Measurements from ENCODE around the gene TMCC1.
"Not testable (repeated sequence)": the region's sequence is repeated elsewhere in the genome, so short reads cannot be mapped to it uniquely, and the experiment has no call there.

TMCC1 gene

DNA sequence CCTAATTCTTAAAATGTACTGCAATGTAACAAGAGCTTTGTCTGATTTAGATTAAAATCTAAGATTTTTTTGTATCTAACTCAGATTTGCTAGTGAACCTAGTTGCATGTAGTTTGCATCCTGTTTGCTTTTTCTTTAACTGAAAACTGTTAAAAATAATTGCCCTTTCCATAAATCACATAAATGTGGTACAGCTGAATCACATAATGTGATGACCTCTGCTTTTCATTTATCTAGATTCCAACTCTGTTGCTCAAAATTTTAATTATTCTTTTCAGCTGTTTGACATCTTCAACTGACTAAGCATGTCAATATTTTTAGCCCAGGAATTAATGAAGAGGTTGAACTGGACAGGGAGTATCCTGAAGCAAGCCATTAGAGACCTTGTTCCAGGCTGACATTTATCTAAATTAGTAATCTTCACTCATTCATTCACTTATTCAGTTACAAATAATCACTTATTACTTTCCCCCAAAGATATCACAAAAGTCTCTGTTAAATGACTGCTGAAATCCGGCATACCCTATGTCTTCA lies 185.1 kb downstream of the TMCC1 start:
- no peak overlapping the region for H3K9ac ChIP-seq (ENCODE audit: low read depth, low read length)
- no peaks in the 10 kb centered on the region for H3K27me3 ChIP-seq (ENCODE audit: control insufficient read depth, insufficient read depth, low read length)
- H3K4me1 ChIP-seq (ENCODE audit: control insufficient read depth, insufficient read depth, low read length), result no peaks in the 10 kb centered on the region
- no peak overlapping the region for H3K4me3 ChIP-seq (ENCODE audit: low read depth, low read length)
- no peaks in the 10 kb centered on the region for H3K9me3 ChIP-seq (ENCODE audit: control insufficient read depth, insufficient read depth, low read length)
- no peaks in the 10 kb centered on the region for H3K36me3 ChIP-seq (ENCODE audit: control insufficient read depth, insufficient read depth, low read length)

DNA sequence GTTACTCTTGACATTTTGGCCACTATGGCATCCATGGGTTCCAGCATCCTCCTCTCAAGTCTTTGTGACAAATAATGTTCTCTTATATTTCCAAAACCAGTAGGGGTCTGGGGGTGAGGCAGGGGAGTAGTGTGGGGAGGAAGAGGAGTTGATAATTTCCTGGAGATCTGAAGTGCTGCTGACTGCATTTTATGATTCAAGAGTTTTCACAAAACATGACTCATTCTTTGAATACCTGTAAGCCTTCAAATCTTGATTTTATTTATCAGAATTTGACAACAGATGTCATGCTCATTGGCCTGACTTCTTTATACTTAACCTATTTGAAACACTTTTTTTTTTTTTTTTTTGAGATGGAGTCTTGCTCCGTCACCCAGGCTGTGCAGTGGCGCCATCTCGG lies 188.2 kb downstream of the TMCC1 start:
- Histone ChIP-seq H3K9me3 (ENCODE audit: control insufficient read depth, insufficient read depth, low read length) (no peaks in the 10 kb centered on the region), H3K4me1 (ENCODE audit: control insufficient read depth, insufficient read depth, low read length) (peaks cover 11% of the 10 kb centered on the region), H3K4me3 (ENCODE audit: low read depth, low read length) (no peak overlapping the region), H3K9ac (ENCODE audit: low read depth, low read length) (no peak overlapping the region), H3K27me3 (ENCODE audit: control insufficient read depth, insufficient read depth, low read length) (no peaks in the 10 kb centered on the region), H3K36me3 (ENCODE audit: control insufficient read depth, insufficient read depth, low read length) (no peaks in the 10 kb centered on the region)

DNA sequence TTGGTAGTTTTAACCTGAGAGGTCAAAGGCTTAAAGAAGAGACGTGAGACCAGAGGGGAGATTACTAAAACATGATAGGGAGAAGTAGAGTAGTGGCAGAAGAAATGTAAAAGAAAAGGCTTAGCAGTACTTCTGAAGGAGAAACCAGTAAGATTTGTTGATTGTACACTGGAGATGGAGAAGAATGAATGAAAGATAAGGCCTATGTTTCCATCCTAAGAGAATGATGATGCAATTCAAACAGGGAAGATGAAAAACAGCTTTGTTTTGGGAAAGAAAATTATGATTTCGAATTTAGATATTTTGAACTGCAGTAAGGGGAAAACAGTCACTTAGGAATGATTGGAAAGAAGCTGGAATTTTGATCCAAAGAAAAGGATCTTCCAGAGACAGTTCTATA lies 189.6 kb downstream of the TMCC1 start:
- H3K9me3 ChIP-seq (ENCODE audit: control insufficient read depth, insufficient read depth, low read length), result no peaks in the 10 kb centered on the region
- no peaks in the 10 kb centered on the region for H3K36me3 ChIP-seq (ENCODE audit: control insufficient read depth, insufficient read depth, low read length)
- no peaks in the 10 kb centered on the region for H3K27me3 ChIP-seq (ENCODE audit: control insufficient read depth, insufficient read depth, low read length)
- peaks cover 20% of the 10 kb centered on the region for H3K4me1 ChIP-seq (ENCODE audit: control insufficient read depth, insufficient read depth, low read length)
- no peak overlapping the region for H3K4me3 ChIP-seq (ENCODE audit: low read depth, low read length)
- no peak overlapping the region for H3K9ac ChIP-seq (ENCODE audit: low read depth, low read length)

DNA sequence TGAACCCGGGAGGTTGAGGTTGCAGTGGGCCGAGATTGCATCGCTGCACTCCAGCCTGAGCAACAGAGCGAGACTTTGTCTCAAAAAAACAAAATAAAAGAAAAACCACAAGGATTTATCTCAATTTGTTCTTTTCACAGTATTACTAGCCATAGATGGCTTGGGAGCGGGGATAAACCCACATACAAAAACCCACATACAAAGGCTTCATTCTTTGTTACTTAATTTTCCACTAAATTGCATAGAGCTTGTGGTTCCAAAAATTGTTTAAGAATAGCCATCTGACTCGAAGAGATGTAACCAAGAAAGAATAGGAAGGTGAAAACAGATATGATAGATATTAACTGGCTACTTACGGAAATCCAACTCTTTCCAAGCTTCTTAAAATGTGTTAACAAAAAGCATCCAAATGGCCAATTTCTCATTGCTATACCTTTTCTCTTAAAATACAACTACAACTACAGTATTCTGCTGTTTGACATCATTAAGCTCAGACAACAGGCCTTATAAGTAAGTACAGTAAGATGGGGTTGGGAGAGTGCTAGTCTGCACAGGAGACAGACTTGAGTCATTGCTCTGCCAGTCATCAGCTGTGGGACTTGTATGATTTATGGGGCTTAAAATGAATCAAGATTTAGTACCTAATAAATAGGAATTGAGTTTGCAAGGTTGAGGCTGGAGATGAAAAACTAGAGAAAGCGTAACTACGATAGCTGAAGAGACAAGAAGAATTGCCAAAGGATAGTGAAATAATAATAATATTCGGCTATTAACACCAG lies 190.4 kb downstream of the TMCC1 start:
- Histone ChIP-seq H3K9me3 (ENCODE audit: control insufficient read depth, insufficient read depth, low read length) (no peaks in the 10 kb centered on the region), H3K4me1 (ENCODE audit: control insufficient read depth, insufficient read depth, low read length) (peaks cover 24% of the 10 kb centered on the region), H3K9ac (ENCODE audit: low read depth, low read length) (no peak overlapping the region), H3K4me3 (ENCODE audit: low read depth, low read length) (no peak overlapping the region), H3K27me3 (ENCODE audit: control insufficient read depth, insufficient read depth, low read length) (no peaks in the 10 kb centered on the region), H3K36me3 (ENCODE audit: control insufficient read depth, insufficient read depth, low read length) (no peaks in the 10 kb centered on the region)

DNA sequence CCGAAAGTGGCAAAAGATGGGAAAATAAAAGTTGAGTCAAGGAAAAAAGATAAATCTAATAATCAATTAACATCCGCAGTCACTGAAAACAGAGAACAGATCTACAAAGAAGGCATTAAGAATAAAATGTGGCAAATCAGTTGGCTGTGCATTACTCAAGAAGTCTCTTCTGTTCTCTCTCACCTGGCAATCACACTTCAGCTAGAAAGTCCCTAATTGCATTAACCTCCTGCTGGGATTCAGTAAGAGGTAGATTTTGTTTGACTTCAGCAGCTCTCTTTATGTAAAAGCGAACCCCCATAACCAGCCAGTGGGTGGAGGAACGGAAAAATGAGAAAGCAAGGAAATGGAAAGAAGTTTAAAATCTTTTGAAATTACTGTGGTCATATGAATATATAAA lies 192.3 kb downstream of the TMCC1 start:
- Histone ChIP-seq H3K9ac (ENCODE audit: low read depth, low read length) (no peak overlapping the region), H3K36me3 (ENCODE audit: control insufficient read depth, insufficient read depth, low read length) (peaks cover 2% of the 10 kb centered on the region), H3K4me3 (ENCODE audit: low read depth, low read length) (no peak overlapping the region), H3K9me3 (ENCODE audit: control insufficient read depth, insufficient read depth, low read length) (peaks cover 9% of the 10 kb centered on the region), H3K27me3 (ENCODE audit: control insufficient read depth, insufficient read depth, low read length) (no peaks in the 10 kb centered on the region), H3K4me1 (ENCODE audit: control insufficient read depth, insufficient read depth, low read length) (peaks cover 24% of the 10 kb centered on the region)

DNA sequence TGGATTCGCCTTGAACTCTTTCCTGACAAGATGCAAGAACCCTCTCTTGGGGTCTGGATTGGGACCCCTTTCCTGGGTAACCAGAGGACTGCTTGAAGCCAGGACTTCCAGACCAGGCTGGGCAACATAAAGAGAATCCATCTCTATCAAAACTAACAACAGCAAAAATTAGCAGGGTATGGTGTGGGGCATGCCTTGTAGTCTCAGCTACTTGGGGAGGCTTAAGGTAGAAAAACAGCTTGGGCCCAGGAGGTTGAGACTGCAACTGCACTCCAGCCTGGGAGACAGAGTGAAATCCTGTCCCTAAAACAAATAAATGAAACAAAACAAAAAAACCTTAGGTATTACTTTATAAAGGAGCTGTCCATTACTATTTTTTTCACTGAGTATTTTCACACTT lies 193.9 kb downstream of the TMCC1 start:
- Histone ChIP-seq H3K27me3 (ENCODE audit: control insufficient read depth, insufficient read depth, low read length) (no peaks in the 10 kb centered on the region), H3K4me1 (ENCODE audit: control insufficient read depth, insufficient read depth, low read length) (peaks cover 24% of the 10 kb centered on the region), H3K9ac (ENCODE audit: low read depth, low read length) (no peak overlapping the region), H3K36me3 (ENCODE audit: control insufficient read depth, insufficient read depth, low read length) (peaks cover 2% of the 10 kb centered on the region), H3K9me3 (ENCODE audit: control insufficient read depth, insufficient read depth, low read length) (peaks cover 9% of the 10 kb centered on the region), H3K4me3 (ENCODE audit: low read depth, low read length) (no peak overlapping the region)

DNA sequence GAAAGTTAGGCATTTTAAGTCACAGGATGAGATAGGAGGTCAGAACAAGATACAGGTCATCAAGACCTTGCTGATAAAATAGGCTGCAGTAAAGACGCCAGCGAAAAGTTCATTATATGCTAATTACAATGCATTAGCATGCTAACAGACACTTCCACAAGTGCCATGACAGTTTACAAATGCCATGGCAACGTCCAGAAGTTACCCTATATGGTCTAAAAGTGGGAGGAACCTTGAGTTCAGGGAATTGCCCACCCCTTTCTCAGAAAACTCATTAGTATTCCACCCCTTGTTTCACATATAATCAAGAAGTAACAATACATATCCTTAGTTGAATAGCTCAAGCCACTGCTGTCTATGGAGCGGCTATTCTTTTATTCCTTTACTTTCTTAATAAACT lies 194.3 kb downstream of the TMCC1 start:
- peaks cover 2% of the 10 kb centered on the region for H3K36me3 ChIP-seq (ENCODE audit: control insufficient read depth, insufficient read depth, low read length)
- peaks cover 9% of the 10 kb centered on the region for H3K9me3 ChIP-seq (ENCODE audit: control insufficient read depth, insufficient read depth, low read length)
- H3K27me3 ChIP-seq (ENCODE audit: control insufficient read depth, insufficient read depth, low read length), result no peaks in the 10 kb centered on the region
- H3K9ac ChIP-seq (ENCODE audit: low read depth, low read length), result no peak overlapping the region
- H3K4me1 ChIP-seq (ENCODE audit: control insufficient read depth, insufficient read depth, low read length), result peaks cover 24% of the 10 kb centered on the region
- H3K4me3 ChIP-seq (ENCODE audit: low read depth, low read length), result no peak overlapping the region

DNA sequence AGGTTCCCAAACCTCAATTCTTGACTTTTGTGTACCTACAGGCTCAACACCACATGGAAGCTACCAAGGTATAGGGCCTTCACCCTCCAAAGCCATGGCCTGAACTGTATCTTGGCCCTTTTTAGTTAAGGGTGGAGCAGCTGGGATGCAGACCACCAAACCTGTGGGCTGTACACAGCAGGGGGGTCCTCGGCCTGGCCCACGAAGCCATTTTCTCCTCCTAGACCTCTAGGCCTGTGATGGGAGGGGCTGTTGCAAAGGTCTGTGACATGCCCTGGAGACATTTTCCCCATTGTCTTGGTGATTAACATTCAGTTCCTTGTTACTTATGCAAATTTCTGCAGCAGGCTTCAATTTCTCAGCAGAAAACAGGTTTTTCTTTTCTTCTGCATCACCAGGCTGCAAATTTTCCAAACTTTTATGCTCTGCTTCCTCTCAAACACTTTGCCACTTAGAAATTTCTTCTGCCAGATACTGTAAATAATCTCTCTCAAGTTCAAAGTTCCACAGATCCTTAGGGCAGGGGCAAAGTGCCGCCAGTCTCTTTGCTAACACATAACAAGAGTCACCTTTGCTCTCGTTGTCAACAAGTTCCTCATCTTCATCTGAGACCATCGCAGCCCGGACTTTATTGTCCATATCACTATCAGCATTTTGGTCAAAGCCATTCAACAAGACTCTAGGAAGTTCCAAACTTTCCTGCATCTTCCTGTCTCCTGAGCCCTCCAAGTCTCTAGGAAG lies 196.1 kb downstream of the TMCC1 start:
- Histone ChIP-seq H3K9me3 (ENCODE audit: control insufficient read depth, insufficient read depth, low read length) (peaks cover 9% of the 10 kb centered on the region), H3K4me3 (ENCODE audit: low read depth, low read length) (no peak overlapping the region), H3K4me1 (ENCODE audit: control insufficient read depth, insufficient read depth, low read length) (peaks cover 24% of the 10 kb centered on the region), H3K27me3 (ENCODE audit: control insufficient read depth, insufficient read depth, low read length) (no peaks in the 10 kb centered on the region), H3K36me3 (ENCODE audit: control insufficient read depth, insufficient read depth, low read length) (peaks cover 2% of the 10 kb centered on the region), H3K9ac (ENCODE audit: low read depth, low read length) (no peak overlapping the region)

DNA sequence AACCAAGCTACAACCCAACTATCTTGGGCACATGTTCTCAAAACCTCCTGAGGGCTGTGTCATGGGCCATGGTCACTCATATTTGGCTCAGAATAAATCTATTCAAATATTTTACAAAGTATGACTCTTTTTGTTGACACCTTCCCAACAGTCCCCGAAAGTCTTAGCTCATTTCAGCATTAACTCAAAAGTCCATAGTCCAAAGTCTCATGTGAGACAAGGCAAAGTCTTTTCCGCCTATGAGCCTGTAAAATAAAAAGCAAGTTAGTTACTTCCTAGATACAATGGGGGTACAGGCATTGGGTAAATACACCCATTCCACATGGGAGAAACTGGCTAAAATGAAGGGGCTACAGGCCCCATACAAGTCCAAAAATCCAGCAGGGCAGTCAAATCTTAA lies 197.1 kb downstream of the TMCC1 start:
- H3K4me3 ChIP-seq (ENCODE audit: low read depth, low read length); H3K9me3 ChIP-seq (ENCODE audit: control insufficient read depth, insufficient read depth, low read length); H3K27me3 ChIP-seq (ENCODE audit: control insufficient read depth, insufficient read depth, low read length); H3K36me3 ChIP-seq (ENCODE audit: control insufficient read depth, insufficient read depth, low read length); H3K9ac ChIP-seq (ENCODE audit: low read depth, low read length): not testable (repeated sequence)
- H3K4me1 ChIP-seq (ENCODE audit: control insufficient read depth, insufficient read depth, low read length), result peaks cover 21% of the 10 kb centered on the region

DNA sequence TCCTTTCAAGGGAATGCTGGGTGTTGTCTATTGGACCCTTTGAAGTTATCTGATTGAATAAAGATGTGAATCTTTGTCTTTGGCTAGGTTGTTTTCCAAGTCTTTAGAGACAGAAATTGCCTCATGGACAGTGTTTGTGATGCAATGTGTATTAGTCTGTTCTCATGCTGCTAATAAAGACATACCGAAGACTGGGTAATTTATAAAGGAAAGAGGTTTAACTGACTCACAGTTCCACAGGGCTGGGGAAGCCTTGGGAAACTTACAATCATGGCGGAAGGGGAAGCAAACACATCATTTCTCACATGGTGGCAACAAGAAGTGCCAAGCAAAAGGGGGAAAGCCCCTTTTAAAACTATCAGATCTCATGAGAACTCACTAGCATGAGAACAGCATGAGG lies 198.3 kb downstream of the TMCC1 start:
- no peaks in the 10 kb centered on the region for H3K27me3 ChIP-seq (ENCODE audit: control insufficient read depth, insufficient read depth, low read length)
- H3K4me3 ChIP-seq (ENCODE audit: low read depth, low read length), result no peak overlapping the region
- H3K36me3 ChIP-seq (ENCODE audit: control insufficient read depth, insufficient read depth, low read length), result peaks cover 2% of the 10 kb centered on the region
- H3K4me1 ChIP-seq (ENCODE audit: control insufficient read depth, insufficient read depth, low read length), result peaks cover 18% of the 10 kb centered on the region
- H3K9me3 ChIP-seq (ENCODE audit: control insufficient read depth, insufficient read depth, low read length), result peaks cover 9% of the 10 kb centered on the region
- no peak overlapping the region for H3K9ac ChIP-seq (ENCODE audit: low read depth, low read length)

DNA sequence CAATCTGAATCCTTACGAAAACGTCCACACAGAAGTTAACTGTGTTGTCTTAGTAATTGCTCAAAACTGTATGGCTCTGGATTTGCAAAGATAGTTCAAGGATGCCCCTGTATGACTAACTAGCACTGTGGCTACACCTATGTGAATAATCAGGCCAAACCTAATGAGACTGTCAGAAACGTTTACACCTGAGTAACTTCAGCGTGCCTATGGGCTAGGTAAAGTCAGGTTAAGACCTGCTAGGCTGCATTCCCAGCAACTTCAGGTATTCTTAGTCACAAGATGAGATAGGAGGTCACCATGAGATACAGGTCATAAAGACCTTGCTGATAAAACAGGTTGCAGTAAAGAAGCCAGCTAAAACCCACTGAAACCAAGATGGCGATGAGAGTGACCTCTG lies 199.3 kb downstream of the TMCC1 start:
- Histone ChIP-seq H3K9ac (ENCODE audit: low read depth, low read length) (no peak overlapping the region), H3K4me1 (ENCODE audit: control insufficient read depth, insufficient read depth, low read length) (peaks cover 20% of the 10 kb centered on the region), H3K27me3 (ENCODE audit: control insufficient read depth, insufficient read depth, low read length) (no peaks in the 10 kb centered on the region), H3K4me3 (ENCODE audit: low read depth, low read length) (no peak overlapping the region), H3K9me3 (ENCODE audit: control insufficient read depth, insufficient read depth, low read length) (peaks cover 9% of the 10 kb centered on the region), H3K36me3 (ENCODE audit: control insufficient read depth, insufficient read depth, low read length) (peaks cover 2% of the 10 kb centered on the region)

DNA sequence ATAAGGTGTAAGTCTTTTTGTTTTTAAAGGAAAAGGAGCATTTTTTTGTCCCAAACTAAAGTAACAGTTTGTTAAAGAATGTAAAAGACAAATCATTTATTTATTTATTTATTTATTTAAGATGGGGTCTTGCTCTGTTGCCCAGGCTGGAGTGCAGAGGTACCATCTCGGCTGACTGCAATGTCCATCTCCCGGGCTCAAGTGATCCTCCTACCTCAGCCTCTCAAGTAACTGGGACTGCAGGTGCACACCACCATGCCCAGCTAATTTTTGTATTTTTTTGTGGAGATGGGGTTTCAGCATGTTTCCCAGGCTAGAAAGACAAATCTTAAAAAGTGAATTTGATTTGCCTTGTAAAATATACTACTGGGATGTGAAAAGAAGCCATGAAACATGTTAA lies 200.8 kb downstream of the TMCC1 start:
- peaks cover 9% of the 10 kb centered on the region for H3K9me3 ChIP-seq (ENCODE audit: control insufficient read depth, insufficient read depth, low read length)
- peaks cover 2% of the 10 kb centered on the region for H3K36me3 ChIP-seq (ENCODE audit: control insufficient read depth, insufficient read depth, low read length)
- H3K27me3 ChIP-seq (ENCODE audit: control insufficient read depth, insufficient read depth, low read length), result no peaks in the 10 kb centered on the region
- H3K9ac ChIP-seq (ENCODE audit: low read depth, low read length), result no peak overlapping the region
- peaks cover 25% of the 10 kb centered on the region for H3K4me1 ChIP-seq (ENCODE audit: control insufficient read depth, insufficient read depth, low read length)
- H3K4me3 ChIP-seq (ENCODE audit: low read depth, low read length), result no peak overlapping the region
